GM19467 (cell line): ENCODE data around the gene DCAF11.
A peak's percentile ranks its signal among the peaks of the same experiment; 100 is the strongest.

Experiments
- ATAC-seq: cut with Tn5 transposase; IDR thresholded peaks from one replicate; pipeline ENCODE4 v1.9.1; 2021; ENCODE audit warnings: mild to moderate bottlenecking, moderate library complexity; ENCODE audit not compliant: unreplicated experiment

DCAF11 gene

GRCh38 chr14:24156840-24157239, 42.3 kb downstream of the DCAF11 start:
- no peak for ATAC-seq

DNA sequence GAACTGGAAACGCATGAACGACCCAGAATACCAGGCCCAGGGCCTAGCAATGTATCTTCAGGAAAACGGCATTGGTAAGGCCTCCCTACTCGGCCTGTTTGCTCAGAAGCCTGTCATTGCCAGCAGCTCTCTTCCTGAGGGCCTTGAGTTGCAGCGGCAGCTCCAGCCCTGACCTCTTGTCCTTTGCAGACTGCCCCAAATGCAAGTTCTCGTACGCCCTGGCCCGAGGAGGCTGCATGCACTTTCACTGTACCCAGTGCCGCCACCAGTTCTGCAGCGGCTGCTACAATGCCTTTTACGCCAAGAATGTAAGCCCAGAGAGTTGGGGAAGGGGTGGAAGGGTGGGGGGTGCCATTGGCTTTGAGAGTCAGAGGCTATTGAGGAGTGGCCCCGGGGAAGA, 42.8 kb downstream of the DCAF11 start:
- ATAC-seq, result no peak

GRCh38 chr14:24159777-24160498, 45.4 kb downstream of the DCAF11 start:
- ATAC-seq, result no peak

DNA sequence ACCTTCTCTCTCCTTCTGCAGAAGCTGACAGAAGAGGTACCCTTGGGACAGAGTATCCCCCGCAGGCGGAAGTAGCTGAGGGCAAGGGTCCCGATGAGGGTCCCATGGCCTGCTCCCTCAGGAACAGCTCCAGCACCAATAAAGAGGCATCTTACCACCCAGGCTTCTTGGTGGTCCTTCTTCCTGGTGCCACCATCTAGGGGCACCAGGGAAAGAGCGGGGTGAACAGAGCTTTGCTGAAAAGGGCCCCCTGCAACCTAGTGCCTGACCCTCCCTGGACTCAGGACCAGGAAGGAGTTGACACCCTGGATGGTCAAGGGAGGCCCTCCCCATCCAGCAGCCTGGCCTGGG, 45.9 kb downstream of the DCAF11 start:
- ATAC-seq, result no peak

DNA sequence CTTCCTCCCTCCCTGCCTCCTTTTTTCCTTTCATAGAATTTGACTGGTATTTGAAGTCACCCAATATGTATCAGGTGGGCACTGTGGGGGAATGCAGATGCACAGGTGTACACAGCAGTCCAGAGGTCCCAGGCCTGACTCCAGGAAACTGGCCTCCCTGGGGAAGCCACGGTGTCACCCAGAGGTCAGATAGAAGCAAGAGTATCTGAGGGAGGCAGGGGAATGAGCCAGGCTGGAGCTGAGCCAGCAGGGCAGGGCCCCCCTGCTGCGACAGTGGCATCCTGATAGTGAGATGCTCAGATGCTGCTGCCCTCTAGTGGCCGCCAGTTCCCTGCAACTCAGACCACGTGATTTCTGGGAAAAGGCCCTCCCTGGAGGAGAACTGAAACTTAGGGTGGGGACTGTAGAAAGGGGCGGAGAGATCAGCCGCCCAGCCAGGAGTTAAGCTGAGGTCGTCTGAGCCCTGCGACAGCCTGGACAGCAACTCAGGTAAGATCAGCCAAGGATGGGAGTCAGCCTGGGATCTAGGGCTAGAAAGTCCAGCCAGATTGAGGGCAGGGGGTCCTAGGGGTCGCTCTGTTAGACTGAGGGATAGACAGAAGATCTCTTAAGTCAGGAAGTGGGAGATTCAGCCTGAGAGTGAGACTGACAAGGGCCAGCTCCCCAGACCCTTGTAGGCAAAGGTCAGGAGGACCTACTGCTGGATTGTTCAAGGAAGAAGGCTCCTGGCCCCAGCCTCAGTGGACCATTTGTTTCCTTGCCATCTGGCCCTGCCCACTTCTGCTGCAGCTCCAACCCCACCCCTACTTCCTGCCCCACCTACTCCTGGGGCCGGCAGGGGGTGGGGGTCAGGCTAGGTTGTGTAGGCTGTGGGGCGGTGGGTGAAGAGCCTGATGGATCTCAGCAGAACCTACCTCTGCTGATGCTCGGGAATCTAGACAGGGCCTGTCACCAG, 46.5 kb downstream of the DCAF11 start, which contains the start of gene IRF9:
Gene IRF9, plus strand, starts transcription at position 416 of the 955 bp plus-strand sequence. CDS start 880 bp downstream, outside the sequence.
- ATAC-seq, result peak; percentile 81

DNA sequence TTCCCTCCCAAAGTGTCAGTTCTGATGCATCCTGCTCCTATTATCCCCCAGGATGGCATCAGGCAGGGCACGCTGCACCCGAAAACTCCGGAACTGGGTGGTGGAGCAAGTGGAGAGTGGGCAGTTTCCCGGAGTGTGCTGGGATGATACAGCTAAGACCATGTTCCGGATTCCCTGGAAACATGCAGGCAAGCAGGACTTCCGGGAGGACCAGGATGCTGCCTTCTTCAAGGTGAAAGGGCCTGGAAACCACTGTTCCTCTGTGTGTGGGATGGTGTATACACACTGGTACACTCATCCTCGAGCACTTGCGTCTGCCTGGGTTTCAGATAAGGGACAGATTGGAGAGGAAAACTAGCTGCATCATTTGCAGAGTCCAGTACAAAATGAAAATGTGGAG, 47.5 kb downstream of the DCAF11 start:
- no peak for ATAC-seq

DNA sequence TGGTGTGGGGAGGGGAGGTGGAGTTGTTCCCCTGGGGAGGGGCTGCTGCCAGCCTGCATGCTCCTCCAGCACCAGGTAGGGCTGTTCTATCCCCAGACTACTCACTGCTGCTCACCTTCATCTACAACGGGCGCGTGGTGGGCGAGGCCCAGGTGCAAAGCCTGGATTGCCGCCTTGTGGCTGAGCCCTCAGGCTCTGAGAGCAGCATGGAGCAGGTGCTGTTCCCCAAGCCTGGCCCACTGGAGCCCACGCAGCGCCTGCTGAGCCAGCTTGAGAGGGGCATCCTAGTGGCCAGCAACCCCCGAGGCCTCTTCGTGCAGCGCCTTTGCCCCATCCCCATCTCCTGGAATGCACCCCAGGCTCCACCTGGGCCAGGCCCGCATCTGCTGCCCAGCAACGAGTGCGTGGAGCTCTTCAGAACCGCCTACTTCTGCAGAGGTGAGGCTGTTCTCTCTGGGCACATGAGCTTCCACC, 50.0 kb downstream of the DCAF11 start:
- ATAC-seq, result no peak

GRCh38 chr14:24165785-24166184, 51.2 kb downstream of the DCAF11 start:
- no peak for ATAC-seq

DNA sequence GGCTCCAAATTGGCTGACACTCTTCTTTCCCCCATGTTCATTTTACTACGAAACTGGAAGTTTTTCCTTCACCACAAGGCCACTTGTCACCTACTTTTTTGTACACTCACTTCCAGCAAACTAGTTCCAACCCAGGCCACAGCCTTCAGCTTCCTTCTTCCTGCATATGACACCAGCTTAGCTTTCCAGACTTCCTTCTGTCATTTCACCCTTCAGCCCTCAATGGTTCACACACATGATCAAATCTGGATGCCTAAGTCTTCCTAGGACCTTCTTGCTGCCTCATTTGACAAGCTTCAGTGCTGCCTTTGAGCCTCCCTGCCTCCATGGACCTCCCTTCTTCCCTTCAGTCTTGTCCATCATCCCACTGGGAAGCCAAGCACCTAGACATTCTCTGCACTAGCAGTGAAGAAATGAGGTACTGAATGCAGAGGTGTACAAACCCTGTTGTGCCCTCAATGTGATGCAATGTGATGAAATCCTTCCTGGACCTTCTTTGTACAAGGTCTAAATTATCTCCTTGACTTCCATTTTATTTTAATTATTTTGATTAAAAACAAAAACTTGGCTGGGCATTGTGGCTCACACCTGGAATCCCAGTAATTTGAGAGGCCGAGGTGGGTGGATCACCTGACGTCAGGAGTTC, 53.0 kb downstream of the DCAF11 start:
- ATAC-seq, result no peak

- peak; percentile 76 for ATAC-seq
Measured at GRCh38 chr14:24171422-24172260, 57.1 kb downstream of the DCAF11 start, which contains the start of gene REC8. Gene REC8 (plus strand): TSS chr14:24172080. CDS start chr14:24172553, 473 bp downstream.

DNA sequence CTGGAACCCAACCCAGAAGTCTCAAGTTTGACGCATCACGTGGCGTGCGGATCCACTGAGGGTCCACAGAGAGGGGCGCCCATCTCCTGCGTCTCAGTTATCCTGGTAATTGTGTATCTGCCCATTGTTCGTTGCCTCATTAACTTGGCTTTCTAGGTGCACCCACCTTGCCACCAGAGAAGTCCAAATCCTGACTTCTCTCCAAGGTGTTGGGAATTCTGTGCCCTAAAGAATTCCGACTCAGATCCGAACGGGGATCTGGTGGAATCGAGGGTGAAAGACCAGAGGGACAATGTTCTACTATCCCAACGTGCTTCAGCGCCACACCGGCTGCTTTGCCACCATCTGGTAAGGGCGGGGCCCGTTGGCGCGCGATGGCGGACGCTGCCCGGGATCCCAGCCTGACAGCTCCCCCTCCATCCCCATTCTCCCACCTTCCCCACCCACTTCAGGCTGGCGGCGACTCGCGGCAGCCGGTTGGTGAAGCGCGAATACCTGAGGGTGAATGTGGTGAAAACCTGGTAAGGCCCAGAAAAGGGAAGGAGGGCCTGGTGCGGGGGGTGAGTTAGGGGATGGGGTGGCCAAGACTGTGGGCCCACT, 57.8 kb downstream of the DCAF11 start:
- ATAC-seq, result no peak

DNA sequence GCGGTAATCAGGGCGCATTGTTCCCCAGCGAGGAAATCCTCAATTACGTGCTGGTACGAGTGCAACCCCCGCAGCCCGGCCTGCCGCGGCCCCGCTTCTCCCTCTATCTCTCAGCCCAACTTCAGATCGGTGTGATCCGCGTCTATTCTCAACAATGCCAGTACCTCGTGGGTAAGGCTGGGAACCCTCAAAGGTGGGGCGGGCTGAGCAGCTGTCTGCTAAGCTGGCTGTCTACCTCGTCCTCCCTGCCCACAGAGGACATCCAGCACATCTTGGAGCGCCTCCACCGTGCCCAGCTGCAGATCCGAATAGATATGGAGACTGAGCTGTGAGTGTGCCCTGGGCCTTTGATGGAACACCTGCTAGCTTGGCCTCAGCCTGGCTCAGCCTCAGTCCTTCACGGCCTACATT, 58.3 kb downstream of the DCAF11 start:
- no peak for ATAC-seq
